Ramos (cell line): ENCODE results near the gene ABCA5.
"Not testable (repeated sequence)": the region's sequence is repeated elsewhere in the genome, so short reads cannot be mapped to it uniquely, and the experiment has no call there.

ENCODE experiments used
- in situ Hi-C: fragments of 300-500 bp; cut with MboI; formaldehyde crosslinking; loops from one replicate; pipeline ENCODE4 v1.14.3; 2022; ENCODE audit warnings: low sequenced_read_pairs; ENCODE audit not compliant: unreplicated experiment

ABCA5 gene

DNA sequence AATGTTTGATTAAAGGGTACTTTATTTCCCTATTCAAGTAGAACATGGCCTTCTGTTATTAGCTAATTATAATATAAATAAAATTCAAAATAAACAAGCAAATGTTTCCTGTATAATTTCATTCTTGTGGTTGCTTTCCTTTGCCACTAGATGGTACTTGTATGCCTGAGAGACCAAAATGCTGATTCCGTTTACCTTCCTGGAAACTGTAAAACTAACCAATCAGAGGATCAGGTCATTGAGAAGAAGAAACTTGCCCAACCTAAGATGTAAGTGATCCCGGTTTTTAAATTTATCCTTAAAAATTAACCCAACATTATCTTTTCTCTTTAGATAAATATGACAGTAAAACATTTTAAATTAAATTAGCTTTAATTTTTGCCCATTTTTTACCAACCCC is 8.1 kb upstream of the ABCA5 start:
- in situ Hi-C loops, result no loop called here

DNA sequence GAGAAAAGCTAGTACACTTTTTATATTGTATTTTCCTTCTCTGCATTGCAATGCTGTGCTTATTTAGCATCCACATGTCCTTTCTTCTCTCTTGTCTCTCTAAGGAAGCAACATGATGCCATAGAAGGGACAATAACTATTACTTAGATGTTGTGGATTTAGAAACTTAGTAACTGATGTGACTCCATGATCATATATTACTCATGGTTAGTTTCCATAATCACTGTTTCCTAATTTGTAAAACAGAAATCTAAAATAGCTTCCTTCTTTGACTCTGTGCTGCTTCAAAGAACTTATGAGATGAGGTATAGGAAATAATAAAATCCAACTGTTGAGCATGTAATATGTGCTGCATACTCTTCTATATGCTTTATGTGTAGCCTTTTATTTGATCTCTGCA is 6.6 kb upstream of the ABCA5 start:
- in situ Hi-C loops, result no loop called here

DNA sequence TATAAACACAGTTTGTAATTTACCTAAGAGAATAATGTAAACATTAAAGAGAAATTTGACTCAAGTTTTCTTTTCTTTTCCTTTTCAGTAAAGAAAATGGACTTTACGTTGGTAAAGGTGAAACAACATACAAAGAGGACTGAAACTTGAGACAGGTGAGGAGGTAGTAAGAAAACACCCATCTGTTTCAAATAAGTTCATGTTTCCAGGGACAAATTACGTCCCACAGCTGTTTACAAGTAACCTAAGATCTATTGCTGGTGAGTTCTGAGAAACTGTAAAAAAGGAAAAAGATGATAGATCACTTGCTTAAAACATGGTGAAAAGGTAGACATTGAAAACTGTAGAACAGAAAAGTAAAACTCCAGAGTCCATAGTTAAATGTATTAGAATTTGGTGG is 4.8 kb upstream of the ABCA5 start:
- in situ Hi-C loops, result no loop called here

DNA sequence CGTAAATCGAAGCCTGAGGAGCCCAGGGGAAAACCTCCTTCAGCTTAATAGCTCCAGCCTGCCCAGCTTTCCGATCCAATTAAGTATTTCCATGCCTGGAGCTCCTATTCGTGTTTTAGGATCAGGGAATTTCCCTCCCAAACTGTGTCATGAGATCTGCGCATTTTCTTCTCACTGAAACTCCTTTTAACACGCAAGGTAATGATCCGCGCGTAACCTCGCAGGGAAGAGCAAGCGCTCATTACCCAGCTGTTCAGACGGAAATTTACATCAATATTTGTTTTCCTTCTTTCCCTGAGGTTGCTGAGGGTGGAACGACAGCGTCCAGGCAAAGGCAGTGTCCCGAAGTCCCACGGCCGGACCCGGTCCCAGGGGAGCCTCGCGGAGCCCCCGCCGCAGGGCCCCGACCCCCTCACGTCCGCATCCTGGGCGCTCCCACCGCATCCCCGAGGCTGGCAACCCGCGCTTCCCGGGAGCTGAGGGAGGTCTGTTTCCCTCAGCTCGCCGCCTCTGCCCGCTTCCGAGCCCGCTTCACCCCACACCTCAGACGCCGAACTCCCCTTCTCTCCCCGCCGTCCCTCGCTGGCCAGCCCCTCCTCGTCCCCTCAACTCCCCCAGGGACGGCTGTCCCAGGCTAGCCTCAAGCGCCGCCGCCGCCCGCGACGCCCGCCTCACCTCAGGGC is 415 bp downstream of the ABCA5 start:
- in situ Hi-C loops, result no loop called here

DNA sequence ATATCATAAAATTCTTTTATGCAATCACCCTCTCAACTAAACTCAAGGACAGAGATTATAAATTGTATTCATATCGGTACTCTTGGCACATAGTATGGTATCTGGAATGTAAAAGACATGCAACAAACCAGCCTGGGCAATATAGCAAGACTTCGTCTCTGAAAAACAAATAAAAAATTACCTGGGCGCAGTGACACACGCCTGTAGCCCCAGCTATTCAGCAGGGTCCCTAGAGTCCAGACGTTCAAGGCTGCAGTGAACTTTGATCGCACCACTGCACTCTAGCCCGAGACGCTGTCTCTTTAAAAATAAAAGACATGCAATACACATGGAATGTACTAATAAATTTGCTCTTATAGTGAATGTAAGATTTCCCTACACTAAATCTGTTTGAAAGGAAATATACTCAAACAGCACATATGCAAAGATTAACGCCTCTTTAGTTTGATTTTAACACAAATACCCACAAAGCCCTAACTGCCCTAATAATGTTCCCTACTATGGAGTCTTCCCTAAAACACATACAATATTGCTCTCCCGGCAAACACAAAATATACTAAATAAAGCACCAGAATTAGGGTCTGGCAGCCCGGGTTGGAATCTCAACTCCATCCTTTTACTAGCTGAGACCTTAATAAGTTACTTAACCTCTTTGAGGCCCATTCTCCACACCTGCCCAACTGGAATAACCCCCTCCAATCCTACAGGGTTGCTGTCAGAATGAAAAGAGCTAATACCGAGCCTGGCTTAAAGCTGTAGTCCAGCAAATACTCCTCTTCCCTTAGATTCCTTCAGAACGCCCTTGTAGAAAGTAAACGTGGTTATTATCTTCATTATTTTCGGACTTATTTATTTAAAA is 1.2 kb downstream of the ABCA5 start:
- in situ Hi-C loops, result no loop called here

DNA sequence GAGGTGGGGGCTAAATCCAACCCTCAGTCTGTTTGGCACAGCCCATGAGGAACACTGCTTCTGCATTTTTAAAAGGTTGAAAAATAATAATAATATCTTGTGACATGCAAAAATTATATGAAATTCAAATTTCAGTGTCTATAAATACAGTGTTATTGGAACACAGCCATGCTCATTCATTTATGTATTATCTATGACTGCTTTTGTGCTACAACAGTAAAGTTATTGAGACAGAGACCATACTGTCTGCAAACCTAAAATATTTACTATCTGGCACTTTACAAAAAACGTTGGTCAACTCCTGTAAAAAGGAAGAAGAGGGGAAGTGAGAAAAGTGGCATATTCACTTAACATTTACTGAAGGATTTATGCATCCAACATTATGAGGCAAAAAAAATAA is 3.1 kb downstream of the ABCA5 start:
- in situ Hi-C loops, result no loop called here

DNA sequence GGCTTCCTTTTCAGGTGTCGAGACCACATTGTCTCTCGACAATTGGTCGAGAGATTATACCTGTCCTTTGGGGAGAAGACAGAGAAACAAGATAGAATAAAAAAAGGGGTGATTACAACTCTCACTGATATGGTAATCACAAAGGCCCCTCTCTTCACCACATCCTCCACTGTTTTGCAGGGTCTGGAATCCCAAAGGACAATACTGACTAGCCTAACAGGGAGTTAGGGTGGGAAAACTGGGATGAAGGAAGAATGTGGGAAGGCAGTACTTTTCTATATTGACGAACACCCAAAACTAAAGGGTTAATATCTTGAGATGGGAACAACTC is 6.1 kb downstream of the ABCA5 start:
- in situ Hi-C loops, result no loop called here

DNA sequence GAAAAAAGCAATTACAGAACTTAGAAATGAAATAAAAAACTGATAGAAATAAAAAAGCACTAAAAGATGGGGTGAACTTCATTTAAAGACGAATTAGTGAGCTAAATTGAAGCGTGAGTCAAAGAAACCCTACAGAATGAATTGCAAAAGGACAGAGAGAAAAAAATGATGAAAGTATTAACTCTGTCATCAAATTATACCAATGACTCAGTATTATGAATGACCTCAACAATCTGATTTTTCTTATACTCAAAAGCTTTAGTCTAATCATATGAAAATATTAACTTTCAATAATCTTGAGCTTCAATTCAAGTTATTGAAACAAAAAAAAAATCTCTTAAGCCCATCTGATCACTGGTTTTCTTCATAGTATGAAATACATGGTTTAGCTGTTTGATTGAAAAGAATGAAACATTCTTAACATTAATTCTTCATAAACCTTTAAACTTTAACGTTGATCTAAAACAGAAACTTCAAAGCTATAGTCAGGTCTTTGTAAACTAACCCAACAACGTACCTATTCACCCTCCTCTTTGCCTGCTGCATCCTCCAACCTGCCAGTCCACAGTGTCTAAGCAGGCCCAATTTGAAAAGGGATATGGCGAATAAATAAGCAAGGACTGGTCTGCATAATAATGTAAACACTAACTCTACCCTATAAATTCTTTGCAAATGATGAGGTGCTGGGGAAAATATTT is 6.6 kb downstream of the ABCA5 start:
- in situ Hi-C loops, result no loop called here

DNA sequence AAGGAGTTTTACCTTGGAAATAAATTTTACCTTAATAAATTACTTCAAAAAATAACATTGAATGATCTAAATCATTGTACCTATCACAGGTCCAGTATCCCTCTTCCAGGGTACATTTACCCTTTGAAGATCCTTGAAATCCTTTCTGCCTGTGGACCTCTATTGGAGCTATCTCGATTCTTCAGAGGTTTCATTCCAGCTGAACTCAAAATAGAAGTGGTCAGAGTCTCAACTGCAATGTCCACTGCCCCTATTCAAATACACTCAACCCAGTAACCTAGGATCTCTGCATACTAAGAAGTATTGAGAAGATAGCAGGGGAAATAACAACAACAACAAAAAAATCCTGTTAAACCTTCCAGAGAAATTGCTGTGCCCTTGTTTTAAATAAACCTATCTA is 9.3 kb downstream of the ABCA5 start:
- in situ Hi-C loops, result no loop called here

DNA sequence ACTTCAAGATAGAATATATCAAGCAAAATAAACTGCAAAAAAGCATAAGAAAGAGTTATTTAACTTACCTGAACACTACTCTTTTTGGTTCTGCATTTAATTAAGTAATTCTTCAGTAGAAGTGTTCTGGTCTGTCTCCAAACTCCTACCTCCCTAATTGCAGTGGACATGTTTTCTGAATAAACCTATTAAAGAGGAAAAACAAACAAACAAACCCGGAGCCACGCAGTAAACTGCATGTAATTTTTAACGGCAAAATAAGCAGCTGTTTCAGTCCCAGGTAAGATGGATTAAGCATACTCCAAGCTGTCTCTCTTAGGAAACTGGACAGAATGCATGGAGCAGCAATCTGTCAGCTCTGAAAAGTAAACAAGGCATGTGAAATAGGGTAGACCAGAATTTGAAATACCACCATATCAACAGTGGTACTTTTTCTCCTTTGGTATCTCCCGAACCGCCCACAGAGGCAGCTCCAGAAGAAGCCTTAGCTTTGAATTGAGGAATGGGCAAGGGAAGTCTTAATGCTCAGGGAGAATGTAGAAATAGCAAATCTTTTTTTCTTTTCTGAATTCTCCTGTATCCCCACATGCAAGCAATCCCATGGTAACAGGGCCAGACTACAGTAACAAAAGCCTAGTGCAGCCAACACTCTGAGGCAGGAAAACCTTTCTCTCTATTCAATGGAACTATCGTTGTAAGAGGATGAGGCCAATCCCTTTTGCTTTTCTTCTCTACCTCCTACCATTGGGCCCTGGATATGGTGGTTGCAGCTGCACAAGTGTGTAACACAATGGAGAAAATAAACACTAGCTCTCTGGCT is 12.5 kb downstream of the ABCA5 start:
- in situ Hi-C loops, result no loop called here

DNA sequence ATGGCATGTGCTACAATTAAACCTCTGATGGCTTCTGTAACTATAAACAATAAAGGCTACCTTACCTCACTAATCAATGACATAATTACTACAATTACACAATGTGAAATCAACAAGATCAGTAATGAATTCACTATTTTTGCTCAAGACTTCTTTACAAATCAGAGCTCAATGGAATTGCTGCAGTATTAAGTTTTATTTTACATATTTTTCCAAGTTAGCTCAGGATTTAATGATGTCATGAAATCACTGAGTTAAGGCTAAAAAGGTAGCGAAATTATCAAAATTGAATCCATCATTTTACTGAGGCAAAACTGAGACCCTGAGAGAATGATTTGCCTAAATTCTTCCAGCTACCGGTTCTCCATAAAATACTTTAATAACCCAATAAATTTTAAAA is 21.8 kb downstream of the ABCA5 start:
- in situ Hi-C loops, result no loop called here

DNA sequence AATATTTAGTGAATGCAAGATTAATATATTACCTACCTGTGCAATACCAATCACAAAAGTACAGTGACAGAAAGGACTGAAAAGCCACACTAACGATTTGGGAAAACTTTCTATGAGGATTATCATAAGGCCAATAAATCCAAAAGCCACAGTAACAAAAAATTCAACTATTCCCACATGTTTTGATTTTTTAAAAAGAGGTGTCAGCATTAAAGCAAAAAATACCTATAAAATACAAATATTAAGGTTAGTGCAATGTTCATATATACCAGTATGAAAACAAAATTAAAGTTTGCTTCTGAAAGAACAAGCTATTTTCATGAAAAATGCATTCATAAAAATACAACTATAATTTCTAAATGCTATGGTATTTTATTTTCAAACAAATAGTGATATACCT is 24.3 kb downstream of the ABCA5 start:
- in situ Hi-C loops, result no loop called here

DNA sequence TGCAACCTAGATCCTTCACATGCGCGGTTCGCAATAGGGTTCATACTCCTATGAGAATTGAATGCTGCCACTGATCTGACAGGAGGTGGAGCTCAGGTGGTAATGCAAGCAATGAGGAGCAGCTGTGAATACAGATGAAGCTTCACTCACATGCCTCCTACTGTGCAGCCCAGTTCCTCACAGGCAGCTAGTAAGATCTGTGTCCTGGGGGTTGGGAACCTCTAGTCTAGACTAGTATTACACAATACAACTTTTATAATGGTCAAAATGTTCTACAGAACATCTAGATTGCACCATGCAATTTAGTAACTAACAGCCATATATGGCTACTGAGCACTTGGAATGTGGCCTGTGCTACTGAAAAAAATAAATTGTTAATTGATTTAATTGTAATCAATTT is 26.7 kb downstream of the ABCA5 start:
- in situ Hi-C loops, result no loop called here

DNA sequence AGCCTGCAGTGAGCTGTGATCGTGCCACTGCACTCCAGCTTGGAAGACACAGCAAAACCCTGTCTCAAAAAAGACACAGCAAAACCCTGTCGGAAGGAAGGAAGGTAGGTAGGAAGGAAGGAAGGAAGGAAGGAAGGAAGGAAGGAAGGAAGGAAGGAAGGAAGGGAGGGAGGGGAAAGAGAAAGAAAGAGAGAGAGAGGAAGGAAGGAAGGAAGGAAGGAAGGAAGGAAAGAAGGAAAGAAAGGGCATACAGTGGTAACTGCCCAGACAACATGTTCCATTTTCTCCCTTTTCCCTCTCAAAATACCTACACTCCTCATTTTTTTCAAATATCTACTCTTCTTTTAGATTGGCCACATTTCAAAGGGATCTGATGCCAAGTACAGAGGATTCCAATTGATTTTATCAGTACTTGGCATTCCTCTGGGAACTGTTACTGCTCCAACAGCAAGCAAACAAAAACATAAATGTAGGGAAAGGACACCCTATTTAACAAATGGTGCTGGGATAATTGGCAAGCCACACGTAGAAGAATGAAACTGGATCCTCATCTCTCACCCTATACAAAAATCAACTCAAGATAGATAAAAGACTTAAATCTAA is 28.7 kb downstream of the ABCA5 start:
- in situ Hi-C loops, result not testable (repeated sequence)

DNA sequence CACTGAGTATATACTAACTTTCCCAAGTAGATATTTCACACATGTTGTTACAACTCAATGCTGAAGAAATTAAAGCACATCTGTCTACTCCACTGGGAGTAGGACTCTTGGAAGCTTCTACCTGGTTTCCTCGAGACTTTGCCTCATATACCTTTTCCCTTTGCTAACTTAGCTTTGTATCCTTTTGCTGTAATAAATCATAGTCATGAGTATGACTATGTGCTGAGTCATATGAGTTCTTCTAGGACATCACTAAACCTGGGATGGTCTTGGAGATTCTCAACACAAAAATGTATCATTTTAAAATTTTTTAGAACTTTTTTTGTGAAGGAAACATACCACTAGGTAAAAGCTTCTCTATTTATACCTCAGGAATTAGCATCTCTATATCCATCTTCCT is 39.8 kb downstream of the ABCA5 start:
- in situ Hi-C loops, result no loop called here

DNA sequence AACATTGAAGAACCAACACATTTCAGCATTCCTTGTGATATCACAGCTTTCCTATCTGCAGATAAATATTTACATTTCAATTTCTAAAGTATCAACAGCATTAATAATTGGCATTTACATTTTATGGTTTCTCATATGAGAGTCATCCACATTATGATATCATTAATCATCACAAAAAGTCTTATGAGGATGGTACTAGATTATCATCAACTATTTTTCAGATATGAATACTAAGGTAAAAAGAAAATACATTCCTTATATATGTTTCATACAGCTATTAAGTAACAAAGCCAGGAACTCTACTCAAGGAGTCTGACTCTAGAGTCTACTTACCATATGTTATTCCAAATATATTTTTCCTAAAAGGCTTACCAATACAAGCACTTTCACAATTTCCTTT is 40.7 kb downstream of the ABCA5 start:
- in situ Hi-C loops, result no loop called here

DNA sequence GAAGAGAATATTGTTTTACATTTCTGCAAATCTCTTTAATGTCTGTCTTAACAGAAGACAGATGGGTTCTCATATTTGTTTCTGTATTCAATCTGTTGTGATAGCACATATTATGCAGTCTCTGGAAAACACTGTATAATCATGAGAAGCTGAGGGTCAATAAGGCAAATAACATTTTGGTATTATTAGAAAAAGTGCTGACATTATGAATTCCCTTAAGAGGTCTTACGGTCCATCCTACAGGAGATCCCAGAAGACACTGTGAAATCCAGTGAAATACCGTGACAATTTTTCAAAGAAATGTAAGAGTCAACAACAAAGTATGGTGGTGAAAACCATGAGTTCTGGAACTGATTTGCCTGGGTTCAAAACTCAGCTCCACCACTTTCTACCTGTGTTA is 42.3 kb downstream of the ABCA5 start:
- in situ Hi-C loops, result no loop called here

DNA sequence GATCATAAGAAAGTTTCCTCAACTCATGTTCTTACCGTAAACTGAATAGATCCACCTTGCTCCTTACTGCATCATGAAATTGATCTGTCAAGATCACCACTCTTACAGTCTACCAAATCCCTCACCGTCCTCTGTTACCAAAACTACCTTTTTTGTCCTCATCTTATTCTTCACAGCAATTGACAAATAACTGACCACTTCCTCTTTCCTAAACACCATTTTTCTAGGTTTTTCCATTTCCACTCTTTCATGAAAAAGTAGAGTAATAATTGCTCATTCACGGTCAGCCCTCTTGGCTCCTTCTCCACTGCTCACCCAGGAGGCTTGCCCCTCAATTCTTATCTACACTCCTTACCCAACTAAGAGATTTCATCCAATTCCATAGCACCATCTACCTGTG is 44.9 kb downstream of the ABCA5 start:
- in situ Hi-C loops, result no loop called here

DNA sequence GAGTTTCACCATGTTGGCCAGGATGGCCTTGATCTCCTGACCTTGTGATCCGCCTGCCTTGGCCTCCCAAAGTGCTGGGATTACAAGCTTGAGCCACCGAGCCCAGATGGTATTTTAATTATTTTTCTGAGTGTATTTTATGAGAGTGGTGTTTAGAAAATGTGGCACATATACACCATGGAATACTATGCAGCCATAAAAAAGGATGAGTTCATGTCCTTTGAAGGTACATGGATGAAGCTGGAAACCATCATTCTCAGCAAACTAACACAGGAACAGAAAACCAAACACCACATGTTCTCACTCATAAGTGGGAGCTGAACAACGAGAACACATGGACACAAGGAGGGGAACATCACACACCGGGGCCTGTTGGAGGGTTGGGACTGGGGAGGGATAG is 50.7 kb downstream of the ABCA5 start:
- in situ Hi-C loops, result not testable (repeated sequence)

DNA sequence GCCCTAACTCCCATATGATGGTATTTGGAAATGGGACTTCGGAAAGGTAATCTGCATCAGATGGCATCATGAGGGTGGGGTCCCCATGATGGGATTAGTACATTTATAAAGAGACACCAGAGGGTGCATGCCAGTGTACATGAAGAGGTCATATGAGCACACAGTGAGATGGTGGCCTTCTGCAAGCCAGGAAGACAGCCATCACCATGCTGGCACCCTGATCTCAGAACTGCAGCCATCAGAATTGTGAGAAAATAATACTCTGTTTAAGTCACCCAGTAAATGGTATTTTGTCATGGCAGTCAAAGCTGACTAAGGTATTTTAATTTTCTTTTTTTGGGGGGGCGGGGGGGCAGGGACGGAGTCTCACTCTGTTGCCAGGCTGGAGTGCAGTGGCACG is 51.2 kb downstream of the ABCA5 start:
- in situ Hi-C loops, result no loop called here
